HG03342 (cell line): ENCODE measurements around the gene EXOC3L4.
"Not testable (repeated sequence)": the region's sequence is repeated elsewhere in the genome, so short reads cannot be mapped to it uniquely, and the experiment has no call there.

Source experiments
- ATAC-seq: cut with Tn5 transposase; IDR thresholded peaks from one replicate; pipeline ENCODE4 v1.9.1; 2021; ENCODE audit warnings: mild to moderate bottlenecking, moderate library complexity; ENCODE audit not compliant: unreplicated experiment

EXOC3L4 gene

DNA sequence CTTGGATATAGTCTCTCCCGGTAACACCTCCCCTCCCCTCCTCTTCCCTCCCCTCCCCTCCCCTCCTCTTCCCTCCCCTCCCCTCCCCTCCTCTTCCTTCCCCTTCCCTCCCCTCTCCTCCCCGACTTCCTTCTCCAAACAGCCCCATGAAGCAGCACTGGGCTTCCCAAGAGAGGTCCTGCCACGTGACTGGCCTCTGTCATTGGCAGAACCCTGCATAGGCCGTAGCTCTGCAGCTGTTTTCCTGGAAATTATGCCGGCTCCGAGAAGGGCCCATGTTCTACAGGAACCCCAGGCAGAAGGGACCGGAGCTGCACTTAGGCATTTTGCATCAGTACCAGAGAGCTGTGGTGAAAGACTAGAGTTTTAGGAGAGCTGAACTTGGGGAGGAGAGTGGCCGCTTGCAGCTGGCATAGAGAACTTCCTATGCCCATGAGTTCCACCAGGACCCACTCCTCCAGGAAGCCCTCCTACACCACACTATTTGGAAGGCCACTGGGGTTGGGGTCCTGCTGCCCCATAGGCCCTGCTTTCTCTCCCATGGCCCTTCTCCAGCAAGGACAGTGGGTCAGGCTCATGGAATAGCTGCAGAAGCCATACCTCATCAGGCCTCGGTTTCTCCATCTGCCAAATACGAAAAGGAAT is 23.6 kb downstream of the EXOC3L4 start:
- no peak for ATAC-seq

- no peak for ATAC-seq
Measured at GRCh38 chr14:103118663-103119404, 24.3 kb downstream of the EXOC3L4 start.

DNA sequence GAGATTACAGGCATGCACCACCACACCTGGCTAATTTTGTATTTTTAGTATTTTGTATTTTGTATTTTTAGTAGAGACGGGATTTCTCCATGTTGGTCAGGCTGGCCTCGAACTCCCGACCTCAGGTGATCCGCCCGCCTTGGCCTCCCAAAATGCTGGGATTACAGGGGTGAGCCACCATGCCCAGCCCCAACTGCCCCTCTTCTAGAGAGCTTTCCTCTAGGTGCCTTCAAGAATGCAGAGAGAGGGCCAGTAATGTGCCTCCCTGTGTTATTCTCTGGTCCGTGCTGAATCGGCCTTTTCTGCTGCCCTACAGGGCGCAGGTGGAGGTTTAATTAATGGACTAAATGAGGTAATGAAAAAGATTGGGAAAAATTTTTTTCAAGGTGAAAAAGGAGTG is 25.0 kb downstream of the EXOC3L4 start:
- ATAC-seq, result not testable (repeated sequence)

GRCh38 chr14:103121121-103121845 is 26.8 kb downstream of the EXOC3L4 start:
- no peak for ATAC-seq

- no peak for ATAC-seq
Measured at GRCh38 chr14:103121846-103122584, 27.5 kb downstream of the EXOC3L4 start.

GRCh38 chr14:103122585-103122946 is 28.0 kb downstream of the EXOC3L4 start:
- no peak for ATAC-seq

- no peak for ATAC-seq
Measured at GRCh38 chr14:103122947-103123633, 28.6 kb downstream of the EXOC3L4 start, which contains the start of gene TNFAIP2. TSS of gene TNFAIP2 (plus strand) at chr14:103123461. CDS start at chr14:103126458, 2,997 bp downstream.

DNA sequence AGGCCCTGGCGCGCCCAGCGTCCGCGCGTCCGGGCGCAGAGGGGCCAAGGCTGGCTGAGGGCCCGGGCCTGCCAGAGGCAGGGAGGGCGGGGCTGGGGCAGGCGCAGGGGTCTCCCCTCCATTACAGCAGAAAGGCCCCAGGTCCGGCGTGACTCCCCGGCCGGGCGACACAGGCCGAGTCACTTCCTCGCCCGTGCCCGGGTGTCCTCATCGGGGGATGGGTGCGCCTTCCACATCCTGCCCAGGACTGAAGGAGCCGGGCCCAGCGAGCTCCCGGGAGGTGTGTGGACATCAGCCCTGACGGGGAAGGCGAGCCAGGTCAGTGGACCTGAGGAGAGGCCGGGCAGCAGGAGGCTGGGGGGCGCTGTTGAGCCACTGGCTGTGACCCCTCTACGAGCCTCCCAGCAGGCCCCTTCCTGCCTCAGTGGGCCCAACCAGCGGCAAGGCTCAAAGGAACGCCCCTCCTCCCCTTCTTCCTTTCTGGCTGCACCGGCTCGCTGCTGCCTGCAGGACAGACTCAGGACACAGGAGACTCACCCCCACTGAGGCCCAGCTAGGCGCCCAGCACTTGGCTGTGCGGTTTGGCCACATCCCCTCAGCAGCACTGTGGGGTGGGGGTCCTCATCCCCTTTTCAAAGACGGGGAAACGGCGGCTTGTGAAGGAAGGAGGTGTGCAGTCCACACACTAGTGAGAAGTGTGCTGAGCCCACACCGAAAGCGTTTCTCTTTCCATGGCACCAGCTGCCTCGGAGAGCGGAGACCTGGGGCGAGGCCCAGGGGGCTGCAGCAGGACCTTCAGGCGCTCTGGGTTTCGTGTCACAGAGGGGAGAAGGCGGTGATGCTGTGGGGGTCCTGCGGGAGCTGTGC is 29.3 kb downstream of the EXOC3L4 start:
- ATAC-seq, result no peak

DNA sequence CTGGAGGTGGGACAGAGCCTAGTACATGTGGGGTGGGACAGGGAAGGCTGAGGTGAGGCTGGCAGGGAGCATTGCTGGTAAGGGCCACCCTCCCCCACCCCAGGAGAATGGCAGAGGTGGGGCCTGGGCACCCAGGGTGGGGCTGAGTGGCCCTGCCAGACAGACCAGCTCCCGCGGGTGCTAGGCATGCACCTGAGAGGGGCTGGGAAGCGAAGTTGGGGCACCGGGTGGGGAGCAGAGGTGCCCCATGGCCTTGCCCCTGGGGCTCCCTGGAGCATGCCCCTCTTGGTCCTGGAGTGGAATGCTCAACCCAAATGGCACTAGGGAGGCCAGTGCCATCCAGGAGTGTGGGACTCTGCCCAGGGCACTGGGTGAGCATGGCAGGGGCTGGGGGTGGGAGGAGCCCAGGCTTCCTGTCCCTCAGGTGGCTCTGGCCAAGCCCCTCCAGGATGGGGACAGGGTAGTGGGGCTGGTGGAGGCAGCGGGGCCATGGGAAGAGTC is 30.0 kb downstream of the EXOC3L4 start:
- ATAC-seq, result no peak

- no peak for ATAC-seq
Measured at GRCh38 chr14:103125098-103126070, 30.9 kb downstream of the EXOC3L4 start.

- ATAC-seq, result no peak
Measured at GRCh38 chr14:103126088-103126872, 31.8 kb downstream of the EXOC3L4 start.

DNA sequence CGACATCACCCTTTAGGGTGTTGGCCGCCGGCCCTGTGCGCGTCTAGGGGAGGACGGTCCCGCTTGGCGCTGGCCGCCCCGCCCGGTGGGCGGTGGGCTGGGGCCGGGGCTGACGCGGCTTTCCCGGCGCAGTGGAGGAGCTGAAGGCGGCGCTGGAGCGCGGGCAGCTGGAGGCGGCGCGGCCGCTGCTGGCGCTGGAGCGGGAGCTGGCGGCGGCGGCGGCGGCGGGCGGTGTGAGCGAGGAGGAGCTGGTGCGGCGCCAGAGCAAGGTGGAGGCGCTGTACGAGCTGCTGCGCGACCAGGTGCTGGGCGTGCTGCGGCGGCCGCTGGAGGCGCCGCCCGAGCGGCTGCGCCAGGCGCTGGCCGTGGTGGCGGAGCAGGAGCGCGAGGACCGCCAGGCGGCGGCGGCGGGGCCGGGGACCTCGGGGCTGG is 32.4 kb downstream of the EXOC3L4 start:
- ATAC-seq, result no peak

DNA sequence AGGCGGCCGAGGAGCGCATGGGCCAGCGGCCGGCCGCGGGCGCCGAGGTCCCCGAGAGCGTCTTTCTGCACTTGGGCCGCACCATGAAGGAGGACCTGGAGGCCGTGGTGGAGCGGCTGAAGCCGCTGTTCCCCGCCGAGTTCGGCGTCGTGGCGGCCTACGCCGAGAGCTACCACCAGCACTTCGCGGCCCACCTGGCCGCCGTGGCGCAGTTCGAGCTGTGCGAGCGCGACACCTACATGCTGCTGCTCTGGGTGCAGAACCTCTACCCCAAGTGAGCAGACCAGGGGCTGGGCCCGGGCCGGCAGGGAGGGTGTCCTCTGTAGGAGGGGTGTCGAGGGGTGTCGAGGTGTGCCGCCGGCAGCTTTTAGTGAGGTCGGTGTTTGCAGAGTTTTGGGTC is 32.8 kb downstream of the EXOC3L4 start:
- ATAC-seq, result no peak

- ATAC-seq, result no peak
Measured at GRCh38 chr14:103127861-103128598, 33.5 kb downstream of the EXOC3L4 start.

- no peak for ATAC-seq
Measured at GRCh38 chr14:103128631-103129300, 34.2 kb downstream of the EXOC3L4 start.
